Muscle of leg (tissue), 11 donors: ENCODE measurements around the gene KLK4. TPM values are rescaled to one million over a fixed set of nuclear protein-coding genes. Genes with fewer than 3 reads are reported as not detected.

Experiments
- DNase-seq: peaks from one replicate; pipeline ENCODE4 v3.0.0; 2013
- H3K27ac ChIP-seq: one replicate; pipeline ENCODE4 v1.5.1; 2013; ENCODE audit warnings: mild to moderate bottlenecking, low read length, control low read depth
- H3K27me3 ChIP-seq: one replicate; pipeline ENCODE4 v1.6.1; 2013; ENCODE audit warnings: low read length; ENCODE audit not compliant: control insufficient read depth, insufficient read depth
- H3K36me3 ChIP-seq: one replicate; pipeline ENCODE4 v1.6.1; 2013; ENCODE audit warnings: low read length; ENCODE audit not compliant: control insufficient read depth, insufficient read depth
- H3K4me1 ChIP-seq: one replicate; pipeline ENCODE4 v1.6.1; 2013; ENCODE audit warnings: low read length; ENCODE audit not compliant: control insufficient read depth, insufficient read depth
- H3K4me3 ChIP-seq: one replicate; pipeline ENCODE4 v1.5.1; 2013; ENCODE audit warnings: low read length, control low read depth
- H3K9me3 ChIP-seq: replicated peaks from 2 replicates; pipeline ENCODE4 v1.6.1; 2013; ENCODE audit warnings: low read depth, low read length; ENCODE audit not compliant: control insufficient read depth
- WGBS: methylation state at CpG from one replicate; pipeline ENCODE4 v1.1.5; 2013; ENCODE audit warnings: missing lambda C conversion rate; ENCODE audit not compliant: insufficient coverage; 5-methylcytosine and 5-hydroxymethylcytosine counted together
- polyA plus RNA-seq, 8 donors: library from polyadenylated mRNA; unstranded; fragments of 120-200 nt; gene quantifications; one replicate each; pipeline versions ENCODE4 v1.2.1 to v1.2.3, GENCODE V29; 2013; ENCODE audit warnings: inconsistent platforms in 1 of 8, low replicate concordance in 1 of 8; ENCODE audit not compliant: insufficient read length in 8 of 8, insufficient read depth in 1 of 8
- total RNA-seq: library from RNA; stranded (reverse); fragments of 120-200 nt; gene quantifications from one replicate; pipeline ENCODE4 v1.2.4, GENCODE V29; 2013

The KLK4 gene
- total and polyA plus RNA-seq, 9 donors, result not detected

- no peaks in the 10 kb centered on the region for H3K9me3 ChIP-seq
- H3K4me3 ChIP-seq, result no peak overlapping the region
- no peaks in the 10 kb centered on the region for H3K36me3 ChIP-seq
- H3K4me1 ChIP-seq, result no peaks in the 10 kb centered on the region
- H3K27ac ChIP-seq, result no peak overlapping the region
- WGBS, result no CpG with 5 or more reads among the region's 2 CpGs
- H3K27me3 ChIP-seq, result peaks cover 31% of the 10 kb centered on the region
- DNase-seq, result no peak
Measured at GRCh38 chr19:50916069-50916468, 4.9 kb upstream of the KLK4 start.

GRCh38 chr19:50912727-50913716, 1.8 kb upstream of the KLK4 start:
- peaks cover 2% of the 10 kb centered on the region for H3K4me1 ChIP-seq
- no peak overlapping the region for H3K27ac ChIP-seq
- H3K4me3 ChIP-seq, result no peak overlapping the region
- H3K27me3 ChIP-seq, result peaks cover 54% of the 10 kb centered on the region
- WGBS, result 6% methylated on average over 22 of the region's 29 CpGs
- H3K36me3 ChIP-seq, result no peaks in the 10 kb centered on the region
- H3K9me3 ChIP-seq, result no peaks in the 10 kb centered on the region
- DNase-seq, result no peak

- H3K4me3 ChIP-seq, result no peak overlapping the region
- 21% methylated on average over 13 of the region's 21 CpGs for WGBS
Measured at GRCh38 chr19:50912102-50912599, 956 bp upstream of the KLK4 start.

GRCh38 chr19:50910722-50911121, 473 bp downstream of the KLK4 start:
- Histone ChIP-seq H3K36me3 (no peaks in the 10 kb centered on the region), H3K27ac (no peak overlapping the region), H3K27me3 (peaks cover 59% of the 10 kb centered on the region), H3K4me1 (peaks cover 2% of the 10 kb centered on the region), H3K4me3 (no peak overlapping the region), H3K9me3 (no peaks in the 10 kb centered on the region)
- no peak for DNase-seq
- no CpG with 5 or more reads among the region's 4 CpGs for WGBS

More at GRCh38 chr19:50912102-50912599, 956 bp upstream of the KLK4 start:
- no peak for DNase-seq
- Histone ChIP-seq H3K9me3 (no peaks in the 10 kb centered on the region), H3K36me3 (no peaks in the 10 kb centered on the region), H3K4me1 (peaks cover 2% of the 10 kb centered on the region), H3K27me3 (peaks cover 57% of the 10 kb centered on the region), H3K27ac (no peak overlapping the region)

GRCh38 chr19:50909240-50910070, 1.7 kb downstream of the KLK4 start:
- DNase-seq, result peak; percentile 15
- 3% methylated on average over 34 of the region's 36 CpGs for WGBS
- H3K36me3 ChIP-seq, result no peaks in the 10 kb centered on the region
- H3K4me1 ChIP-seq, result peaks cover 2% of the 10 kb centered on the region
- no peak overlapping the region for H3K4me3 ChIP-seq
- no peak overlapping the region for H3K27ac ChIP-seq
- H3K9me3 ChIP-seq, result no peaks in the 10 kb centered on the region
- H3K27me3 ChIP-seq, result peaks cover 57% of the 10 kb centered on the region

- Histone ChIP-seq H3K27me3 (peaks cover 57% of the 10 kb centered on the region), H3K4me1 (peaks cover 2% of the 10 kb centered on the region), H3K36me3 (no peaks in the 10 kb centered on the region), H3K4me3 (no peak overlapping the region), H3K27ac (no peak overlapping the region), H3K9me3 (no peaks in the 10 kb centered on the region)
- DNase-seq, result no peak
- 60% methylated on average over 25 of the region's 25 CpGs for WGBS
Measured at GRCh38 chr19:50908336-50908735, 2.9 kb downstream of the KLK4 start.

GRCh38 chr19:50906217-50906616, 5.0 kb downstream of the KLK4 start:
- Histone ChIP-seq H3K4me1 (peaks cover 2% of the 10 kb centered on the region), H3K27me3 (peaks cover 38% of the 10 kb centered on the region), H3K27ac (no peak overlapping the region), H3K36me3 (no peaks in the 10 kb centered on the region), H3K4me3 (no peak overlapping the region), H3K9me3 (no peaks in the 10 kb centered on the region)
- DNase-seq, result no peak
- 28% methylated on average over 5 of the region's 5 CpGs for WGBS

- H3K4me3 ChIP-seq, result no peak overlapping the region
- H3K36me3 ChIP-seq, result no peaks in the 10 kb centered on the region
- peaks cover 6% of the 10 kb centered on the region for H3K27me3 ChIP-seq
- 55% methylated on average over 2 of the region's 4 CpGs for WGBS
- no peak for DNase-seq
- H3K4me1 ChIP-seq, result no peaks in the 10 kb centered on the region
- no peaks in the 10 kb centered on the region for H3K9me3 ChIP-seq
- H3K27ac ChIP-seq, result no peak overlapping the region
Measured at GRCh38 chr19:50902640-50903039, 8.6 kb downstream of the KLK4 start.

- no peaks in the 10 kb centered on the region for H3K27me3 ChIP-seq
- no peaks in the 10 kb centered on the region for H3K36me3 ChIP-seq
- no peak overlapping the region for H3K27ac ChIP-seq
- H3K9me3 ChIP-seq, result no peaks in the 10 kb centered on the region
- H3K4me1 ChIP-seq, result no peaks in the 10 kb centered on the region
- no peak overlapping the region for H3K4me3 ChIP-seq
- no peak for DNase-seq
- WGBS, result 100% methylated on average over 1 of the region's 3 CpGs
Measured at GRCh38 chr19:50899569-50899968, 11.6 kb downstream of the KLK4 start.

GRCh38 chr19:50898018-50898417, 13.2 kb downstream of the KLK4 start:
- H3K27ac ChIP-seq, result no peak overlapping the region
- no peaks in the 10 kb centered on the region for H3K27me3 ChIP-seq

More at GRCh38 chr19:50898018-50898417, 13.2 kb downstream of the KLK4 start:
- DNase-seq, result no peak
- no peaks in the 10 kb centered on the region for H3K36me3 ChIP-seq
- no peak overlapping the region for H3K4me3 ChIP-seq
- 68% methylated on average over 2 of the region's 4 CpGs for WGBS
- no peaks in the 10 kb centered on the region for H3K4me1 ChIP-seq
- H3K9me3 ChIP-seq, result no peaks in the 10 kb centered on the region
